GM21381 (cell line): ENCODE measurements around the gene PRPF31.

Experiments
- ATAC-seq: cut with Tn5 transposase; IDR thresholded peaks from one replicate; pipeline ENCODE4 v1.9.1; 2021; ENCODE audit warnings: mild to moderate bottlenecking, moderate library complexity; ENCODE audit not compliant: unreplicated experiment

Gene PRPF31

GRCh38 chr19:54138489-54139256 lies 23.1 kb downstream of the PRPF31 start:
- ATAC-seq, result no peak

GRCh38 chr19:54141356-54141755 lies 25.8 kb downstream of the PRPF31 start:
- no peak for ATAC-seq

- no peak for ATAC-seq
Observed at GRCh38 chr19:54142166-54142780, 26.7 kb downstream of the PRPF31 start.

GRCh38 chr19:54145541-54146158 lies 30.1 kb downstream of the PRPF31 start:
- no peak for ATAC-seq

GRCh38 chr19:54147676-54148075 lies 32.1 kb downstream of the PRPF31 start:
- no peak for ATAC-seq

- ATAC-seq, result no peak
Observed at GRCh38 chr19:54148158-54148557, 32.6 kb downstream of the PRPF31 start.

- ATAC-seq, result no peak
Observed at GRCh38 chr19:54149021-54149812, 33.7 kb downstream of the PRPF31 start.

- ATAC-seq, result no peak
Observed at GRCh38 chr19:54151362-54152035, 35.9 kb downstream of the PRPF31 start.

- no peak for ATAC-seq
Observed at GRCh38 chr19:54152267-54152666, 36.7 kb downstream of the PRPF31 start.

GRCh38 chr19:54152878-54153524 lies 37.4 kb downstream of the PRPF31 start:
- ATAC-seq, result no peak

GRCh38 chr19:54153731-54154326 lies 38.3 kb downstream of the PRPF31 start:
- ATAC-seq, result no peak

- ATAC-seq, result no peak
Observed at GRCh38 chr19:54154603-54155345, 39.2 kb downstream of the PRPF31 start.

- no peak for ATAC-seq
Observed at GRCh38 chr19:54155694-54156093, 40.1 kb downstream of the PRPF31 start.

GRCh38 chr19:54156490-54156889 lies 40.9 kb downstream of the PRPF31 start:
- ATAC-seq, result no peak

GRCh38 chr19:54156953-54157352 lies 41.4 kb downstream of the PRPF31 start:
- no peak for ATAC-seq

- no peak for ATAC-seq
Observed at GRCh38 chr19:54158812-54159351, 43.3 kb downstream of the PRPF31 start.

GRCh38 chr19:54159352-54160181 lies 44.0 kb downstream of the PRPF31 start, which contains the start of gene LENG1:
Gene LENG1, minus strand, starts transcription at chr19:54159721. Its CDS starts 26 bp downstream, at chr19:54159695.
- ATAC-seq, result peak; percentile 90
